Epithelial cell of proximal tubule (primary cell): ENCODE data around the gene DOCK10. TPM values are rescaled to one million over a fixed set of nuclear protein-coding genes. Genes with fewer than 3 reads are reported as not detected.

ENCODE experiments used
- DNase-seq: peaks from one replicate; pipeline ENCODE4 v3.0.0-alpha.2; 2011; ENCODE audit warnings: low read depth
- H3K4me3 ChIP-seq: 2 replicates; pipeline ENCODE4 v1.5.1; 2011; ENCODE audit warnings: low read depth, mild to moderate bottlenecking, low read length
- CTCF ChIP-seq: conservative IDR thresholded peaks from 2 replicates; pipeline ENCODE4 v1.5.1; 2012; ENCODE audit warnings: low read depth, mild to moderate bottlenecking, low read length
- total RNA-seq: library from RNA; depleted of rRNA; stranded (reverse); fragments of >200 nt; gene quantifications from 2 replicates; pipeline ENCODE4 v1.2.3, GENCODE V29; 2015

Gene DOCK10
- total RNA-seq, 1 donor from 2014 or later = 2.1 TPM

GRCh38 chr2:224995419-224995818, 46.8 kb downstream of the DOCK10 start:
- no peak for DNase-seq
- H3K4me3 ChIP-seq = no peak overlapping the region
- no peak for TF ChIP-seq CTCF

GRCh38 chr2:224994242-224994823, 47.9 kb downstream of the DOCK10 start:
- DNase-seq = no peak
- H3K4me3 ChIP-seq = no peak overlapping the region
- no peak for TF ChIP-seq CTCF

- H3K4me3 ChIP-seq = no peak overlapping the region
- no peak for TF ChIP-seq CTCF
- no peak for DNase-seq
Measured at GRCh38 chr2:224990710-224991109, 51.6 kb downstream of the DOCK10 start.

GRCh38 chr2:224987733-224988132, 54.5 kb downstream of the DOCK10 start:
- TF ChIP-seq CTCF = no peak
- H3K4me3 ChIP-seq = no peak overlapping the region
- no peak for DNase-seq

DNA sequence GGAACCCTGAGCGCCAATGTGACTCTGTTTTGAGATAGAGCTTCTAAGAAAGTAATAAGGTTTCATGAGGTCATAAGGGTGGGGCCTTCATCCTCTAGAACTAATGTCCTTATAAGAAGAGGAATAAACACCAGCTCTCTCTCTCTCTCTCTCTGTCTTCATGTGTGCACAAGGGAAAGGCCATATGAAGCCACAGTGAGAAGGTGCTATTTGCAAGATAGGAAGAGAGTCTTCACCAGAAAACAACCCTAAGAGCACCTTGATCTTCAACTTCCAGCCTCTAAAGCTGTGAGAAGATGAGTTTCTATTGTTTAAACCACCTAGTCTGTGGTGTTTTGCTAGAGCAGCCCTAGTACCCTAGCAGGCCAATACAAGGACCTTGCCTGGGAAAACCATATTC, 55.8 kb downstream of the DOCK10 start:
- DNase-seq = no peak
- TF ChIP-seq CTCF = no peak
- H3K4me3 ChIP-seq = no peak overlapping the region

DNA sequence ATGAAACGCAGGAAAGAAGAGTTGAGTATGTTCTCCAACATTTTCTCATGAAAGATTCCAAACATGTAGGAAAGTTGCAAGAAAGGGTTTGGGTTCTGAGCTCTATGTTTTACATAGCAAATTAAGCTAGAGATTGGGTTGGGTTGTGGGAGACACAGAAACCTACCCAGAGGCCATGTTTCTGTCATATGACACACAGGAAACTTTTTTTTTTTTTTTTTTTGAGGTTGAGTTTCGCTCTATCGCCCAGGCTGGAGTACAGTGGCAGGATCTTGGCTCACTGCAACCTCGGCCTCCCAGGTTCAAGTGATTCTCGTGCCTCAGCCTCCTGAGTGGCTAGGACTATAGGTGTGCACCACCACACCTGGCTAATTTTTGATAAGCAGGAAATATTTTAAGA, 57.6 kb downstream of the DOCK10 start:
- TF ChIP-seq CTCF = no peak
- DNase-seq = no peak
- no peak overlapping the region for H3K4me3 ChIP-seq
